Hepatocyte (in vitro differentiated cells): ENCODE data around the gene CBLB. TPM values are rescaled to one million over a fixed set of nuclear protein-coding genes. Genes with fewer than 3 reads are reported as not detected.

ENCODE experiments used
- DNase-seq: peaks from one replicate; pipeline ENCODE4 v3.0.0-alpha.2; 2016; ENCODE audit warnings: low spot score
- H2AFZ ChIP-seq: fragments of 200-600 bp; sonication (generic); 2 replicates; pipeline ENCODE4 v1.6.0; 2016; ENCODE audit warnings: antibody characterized with exemption, mild to moderate bottlenecking
- H3K27ac ChIP-seq: fragments of 200-600 bp; sonication (generic); 2 replicates; pipeline ENCODE4 v1.5.1; 2016; ENCODE audit warnings: mild to moderate bottlenecking
- H3K27me3 ChIP-seq: fragments of 200-600 bp; sonication (generic); 2 replicates; pipeline ENCODE4 v1.6.1; 2016
- H3K36me3 ChIP-seq: fragments of 200-600 bp; sonication (generic); replicated peaks from 2 replicates; pipeline ENCODE4 v1.5.1; 2016; ENCODE audit warnings: low read depth; ENCODE audit not compliant: insufficient read depth
- H3K4me1 ChIP-seq: fragments of 200-600 bp; sonication (generic); 2 replicates; pipeline ENCODE4 v1.5.1; 2016; ENCODE audit warnings: mild to moderate bottlenecking, moderate library complexity; ENCODE audit not compliant: insufficient read depth
- H3K4me2 ChIP-seq: fragments of 200-600 bp; sonication (generic); 2 replicates; pipeline ENCODE4 v1.6.0; 2016
- H3K4me3 ChIP-seq: fragments of 200-600 bp; sonication (generic); 2 replicates; pipeline ENCODE4 v1.5.1; 2016; ENCODE audit warnings: mild to moderate bottlenecking
- H3K79me2 ChIP-seq: fragments of 200-600 bp; sonication (generic); 2 replicates; pipeline ENCODE4 v1.6.0; 2017; ENCODE audit warnings: mild to moderate bottlenecking
- H3K9me2 ChIP-seq: fragments of 200-600 bp; sonication (generic); replicated peaks from 2 replicates; pipeline ENCODE4 v1.6.0; 2017; ENCODE audit warnings: mild to moderate bottlenecking; ENCODE audit not compliant: insufficient read depth
- H3K9me3 ChIP-seq: fragments of 200-600 bp; sonication (generic); 2 replicates; pipeline ENCODE4 v1.5.1; 2016; ENCODE audit warnings: low read depth, mild to moderate bottlenecking
- H4K20me1 ChIP-seq: fragments of 200-600 bp; sonication (generic); 2 replicates; pipeline ENCODE4 v1.6.0; 2016; ENCODE audit warnings: mild to moderate bottlenecking; ENCODE audit not compliant: insufficient read depth, poor library complexity, severe bottlenecking
- EZH2 ChIP-seq: fragments of 200-600 bp; sonication (generic); IDR thresholded peaks from 2 replicates; pipeline ENCODE4 v1.6.1; 2016; ENCODE audit warnings: antibody characterized with exemption, mild to moderate bottlenecking, borderline replicate concordance
- EZH2phosphoT487 ChIP-seq: fragments of 200-600 bp; sonication (generic); IDR thresholded peaks from one replicate; pipeline ENCODE4 v1.6.1; 2018; ENCODE audit warnings: antibody characterized with exemption, mild to moderate bottlenecking, low read depth, moderate library complexity; ENCODE audit not compliant: unreplicated experiment, severe bottlenecking
- WGBS: methylation state at CpG from one replicate; pipeline ENCODE4 v1.1.6; 2016; ENCODE audit warnings: low lambda C conversion rate; ENCODE audit errors: missing lambda C conversion rate; 5-methylcytosine and 5-hydroxymethylcytosine counted together
- polyA plus RNA-seq: library from polyadenylated mRNA; unstranded; fragments of >200 nt; fragmentation: Nextera tagmentation; extraction: Ambion mirVana; gene quantifications from 2 replicates; pipeline ENCODE4 v1.2.1, GENCODE V29; 2016
- total RNA-seq: library from RNA; depleted of rRNA; stranded (reverse); fragments of >200 nt; gene quantifications from 2 replicates; pipeline ENCODE4 v1.2.3, GENCODE V29; 2014
- TF ChIP-seq, protein P1 (sequence below): fragments of 200-600 bp; sonication (generic); IDR thresholded peaks from 2 replicates; pipeline ENCODE4 v1.5.1; 2016; ENCODE audit warnings: antibody characterized with exemption, mild to moderate bottlenecking; ENCODE audit not compliant: poor library complexity

CBLB gene
- total and polyA plus RNA-seq, 2 experiments from 2014 or later, result 22.6 to 56.0 TPM

DNA sequence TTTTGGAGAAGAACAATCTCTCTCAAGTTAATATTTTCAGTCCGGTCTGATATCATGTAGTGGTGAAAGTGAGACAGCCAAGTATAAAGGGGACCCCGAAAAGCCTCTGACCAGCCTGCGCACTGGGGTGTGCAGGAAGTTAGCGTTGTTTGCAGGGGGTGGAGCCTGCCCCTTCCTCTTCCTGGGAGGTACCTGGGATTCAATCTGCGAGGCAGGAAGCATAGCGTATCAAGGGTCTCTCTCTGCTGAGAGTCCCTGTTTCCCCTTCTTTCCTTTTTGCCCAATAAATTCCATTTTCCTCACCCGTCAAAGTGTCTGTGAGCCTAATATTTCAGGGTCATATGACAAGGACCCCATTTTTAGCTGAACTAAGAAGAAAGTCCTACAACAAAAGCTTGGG lies 44.8 kb upstream of the CBLB start:
- Histone ChIP-seq H3K36me3 (no peaks in the 10 kb centered on the region), H3K9me2 (no peaks in the 10 kb centered on the region), H3K79me2 (no peaks in the 10 kb centered on the region), H3K27ac (no peak overlapping the region), H3K4me3 (no peak overlapping the region), H3K9me3 (no peaks in the 10 kb centered on the region), H2AFZ (no peak overlapping the region), H3K4me1 (no peaks in the 10 kb centered on the region), H3K4me2 (no peak overlapping the region), H4K20me1 (no peaks in the 10 kb centered on the region), H3K27me3 (no peaks in the 10 kb centered on the region)
- TF ChIP-seq EZH2 (no peak), EZH2phosphoT487 (no peak)
- TF ChIP-seq, protein P1, sequence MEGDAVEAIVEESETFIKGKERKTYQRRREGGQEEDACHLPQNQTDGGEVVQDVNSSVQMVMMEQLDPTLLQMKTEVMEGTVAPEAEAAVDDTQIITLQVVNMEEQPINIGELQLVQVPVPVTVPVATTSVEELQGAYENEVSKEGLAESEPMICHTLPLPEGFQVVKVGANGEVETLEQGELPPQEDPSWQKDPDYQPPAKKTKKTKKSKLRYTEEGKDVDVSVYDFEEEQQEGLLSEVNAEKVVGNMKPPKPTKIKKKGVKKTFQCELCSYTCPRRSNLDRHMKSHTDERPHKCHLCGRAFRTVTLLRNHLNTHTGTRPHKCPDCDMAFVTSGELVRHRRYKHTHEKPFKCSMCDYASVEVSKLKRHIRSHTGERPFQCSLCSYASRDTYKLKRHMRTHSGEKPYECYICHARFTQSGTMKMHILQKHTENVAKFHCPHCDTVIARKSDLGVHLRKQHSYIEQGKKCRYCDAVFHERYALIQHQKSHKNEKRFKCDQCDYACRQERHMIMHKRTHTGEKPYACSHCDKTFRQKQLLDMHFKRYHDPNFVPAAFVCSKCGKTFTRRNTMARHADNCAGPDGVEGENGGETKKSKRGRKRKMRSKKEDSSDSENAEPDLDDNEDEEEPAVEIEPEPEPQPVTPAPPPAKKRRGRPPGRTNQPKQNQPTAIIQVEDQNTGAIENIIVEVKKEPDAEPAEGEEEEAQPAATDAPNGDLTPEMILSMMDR, result no peak
- 95% methylated on average over 7 of the region's 7 CpGs for WGBS
- DNase-seq, result no peak

DNA sequence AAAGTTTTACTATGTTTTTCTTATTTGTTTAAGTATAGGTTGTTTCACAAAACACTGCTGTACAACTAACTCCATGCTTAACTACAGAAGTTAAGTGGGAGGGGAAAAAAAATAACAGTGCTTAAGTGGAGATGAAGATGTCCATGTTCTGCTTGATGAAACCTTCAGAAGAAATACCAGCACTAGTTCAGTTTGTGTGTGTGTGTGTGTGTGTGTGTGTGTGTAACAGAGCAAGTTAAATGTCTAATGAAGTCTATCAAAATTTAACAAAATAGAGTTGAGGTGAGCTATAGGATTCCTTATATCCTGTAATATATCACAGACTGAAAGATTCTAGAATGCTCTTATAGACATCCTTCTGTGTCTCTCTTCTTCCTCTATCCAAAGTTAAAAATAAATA lies 44.1 kb upstream of the CBLB start:
- no peaks in the 10 kb centered on the region for H3K36me3 ChIP-seq
- H3K9me3 ChIP-seq, result no peaks in the 10 kb centered on the region
- H3K9me2 ChIP-seq, result no peaks in the 10 kb centered on the region

DNA sequence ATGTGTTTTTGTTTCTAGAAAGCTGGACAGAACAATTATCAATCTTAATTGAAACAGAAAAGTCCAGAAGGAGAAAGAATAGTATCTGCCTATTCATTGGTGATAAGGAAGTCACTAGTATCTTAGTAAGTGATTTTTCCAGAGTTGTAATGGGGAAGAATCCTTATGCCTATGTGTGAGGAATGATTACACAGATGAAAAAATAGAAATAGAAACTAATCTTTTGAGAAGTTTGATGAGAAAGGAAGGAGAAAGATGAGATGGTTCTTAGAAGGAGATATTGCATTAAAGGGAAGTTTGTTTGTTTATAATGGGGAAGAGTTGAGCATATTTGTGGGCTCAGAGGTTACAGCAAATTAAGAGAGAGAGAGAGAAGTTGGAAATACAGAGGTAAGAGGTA lies 42.7 kb upstream of the CBLB start:
- Histone ChIP-seq H3K9me3 (no peaks in the 10 kb centered on the region), H3K27me3 (no peaks in the 10 kb centered on the region), H4K20me1 (no peaks in the 10 kb centered on the region), H3K4me1 (no peaks in the 10 kb centered on the region), H3K4me3 (no peak overlapping the region), H3K9me2 (no peaks in the 10 kb centered on the region), H3K4me2 (no peak overlapping the region), H3K36me3 (no peaks in the 10 kb centered on the region), H2AFZ (no peak overlapping the region), H3K79me2 (no peaks in the 10 kb centered on the region), H3K27ac (no peak overlapping the region)
- TF ChIP-seq, protein P1, result no peak
- TF ChIP-seq EZH2phosphoT487, result no peak
- no peak for TF ChIP-seq EZH2
- no peak for DNase-seq

More for the DNA sequence above, 44.1 kb upstream of the CBLB start:
- Histone ChIP-seq H3K27me3 (no peaks in the 10 kb centered on the region), H3K4me2 (no peak overlapping the region), H3K79me2 (no peaks in the 10 kb centered on the region), H3K4me3 (no peak overlapping the region), H3K4me1 (no peaks in the 10 kb centered on the region), H2AFZ (no peak overlapping the region), H4K20me1 (no peaks in the 10 kb centered on the region), H3K27ac (no peak overlapping the region)
- TF ChIP-seq, protein P1, result no peak
- no peak for TF ChIP-seq EZH2
- TF ChIP-seq EZH2phosphoT487, result no peak
- DNase-seq, result no peak

DNA sequence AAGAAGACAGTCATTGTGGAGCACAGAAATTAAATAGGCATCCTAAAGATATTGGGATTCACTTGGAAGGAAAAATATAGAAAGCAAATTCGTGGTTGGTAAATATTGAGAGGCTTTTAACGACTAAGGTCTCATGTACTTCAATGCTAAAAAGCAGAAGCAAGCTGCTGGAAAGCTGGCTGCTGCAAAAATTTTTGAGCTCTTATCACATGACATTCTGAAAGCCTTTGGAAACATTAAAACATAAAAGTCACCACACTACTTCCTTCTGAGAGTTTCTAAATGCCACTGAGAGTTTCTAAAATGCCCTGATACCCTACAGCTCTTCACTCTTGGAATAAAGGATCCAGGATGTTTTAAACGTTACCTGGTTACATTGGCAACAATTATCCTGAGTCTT lies 39.0 kb upstream of the CBLB start:
- Histone ChIP-seq H3K79me2 (no peaks in the 10 kb centered on the region), H3K4me3 (no peak overlapping the region), H3K36me3 (no peaks in the 10 kb centered on the region), H4K20me1 (no peaks in the 10 kb centered on the region), H3K27me3 (no peaks in the 10 kb centered on the region), H3K4me2 (no peak overlapping the region), H3K9me3 (no peaks in the 10 kb centered on the region), H3K9me2 (no peaks in the 10 kb centered on the region), H2AFZ (peak overlapping the region; percentile 16), H3K4me1 (no peaks in the 10 kb centered on the region), H3K27ac (no peak overlapping the region)
- no peak for DNase-seq
- 67% methylated on average over 3 of the region's 3 CpGs for WGBS
- TF ChIP-seq EZH2phosphoT487 (no peak), EZH2 (no peak)
- TF ChIP-seq, protein P1, result no peak
